HL-60 (cell line): ENCODE data around the gene RBM38.

ENCODE experiments used
- GABPA ChIP-seq: IDR thresholded peaks from 2 replicates; pipeline ENCODE4 v1.6.1; 2012; ENCODE audit warnings: low read depth
- POLR2AphosphoS5 ChIP-seq: IDR thresholded peaks from 2 replicates; pipeline ENCODE4 v1.6.1; 2012; ENCODE audit warnings: low read depth
- SPI1 ChIP-seq: IDR thresholded peaks from 2 replicates; pipeline ENCODE4 v1.6.1; 2012; ENCODE audit warnings: low read depth, mild to moderate bottlenecking, borderline replicate concordance
- TF ChIP-seq, protein P1 (sequence below): IDR thresholded peaks from one replicate; pipeline ENCODE4 v1.5.1; 2011; ENCODE audit warnings: low read length, control low read depth, inconsistent platforms; ENCODE audit not compliant: insufficient read depth
- TF ChIP-seq, protein P2 (sequence below): IDR thresholded peaks from 2 replicates; pipeline ENCODE4 v1.6.1; 2012; ENCODE audit warnings: low read depth; ENCODE audit not compliant: insufficient replicate concordance

DNA sequence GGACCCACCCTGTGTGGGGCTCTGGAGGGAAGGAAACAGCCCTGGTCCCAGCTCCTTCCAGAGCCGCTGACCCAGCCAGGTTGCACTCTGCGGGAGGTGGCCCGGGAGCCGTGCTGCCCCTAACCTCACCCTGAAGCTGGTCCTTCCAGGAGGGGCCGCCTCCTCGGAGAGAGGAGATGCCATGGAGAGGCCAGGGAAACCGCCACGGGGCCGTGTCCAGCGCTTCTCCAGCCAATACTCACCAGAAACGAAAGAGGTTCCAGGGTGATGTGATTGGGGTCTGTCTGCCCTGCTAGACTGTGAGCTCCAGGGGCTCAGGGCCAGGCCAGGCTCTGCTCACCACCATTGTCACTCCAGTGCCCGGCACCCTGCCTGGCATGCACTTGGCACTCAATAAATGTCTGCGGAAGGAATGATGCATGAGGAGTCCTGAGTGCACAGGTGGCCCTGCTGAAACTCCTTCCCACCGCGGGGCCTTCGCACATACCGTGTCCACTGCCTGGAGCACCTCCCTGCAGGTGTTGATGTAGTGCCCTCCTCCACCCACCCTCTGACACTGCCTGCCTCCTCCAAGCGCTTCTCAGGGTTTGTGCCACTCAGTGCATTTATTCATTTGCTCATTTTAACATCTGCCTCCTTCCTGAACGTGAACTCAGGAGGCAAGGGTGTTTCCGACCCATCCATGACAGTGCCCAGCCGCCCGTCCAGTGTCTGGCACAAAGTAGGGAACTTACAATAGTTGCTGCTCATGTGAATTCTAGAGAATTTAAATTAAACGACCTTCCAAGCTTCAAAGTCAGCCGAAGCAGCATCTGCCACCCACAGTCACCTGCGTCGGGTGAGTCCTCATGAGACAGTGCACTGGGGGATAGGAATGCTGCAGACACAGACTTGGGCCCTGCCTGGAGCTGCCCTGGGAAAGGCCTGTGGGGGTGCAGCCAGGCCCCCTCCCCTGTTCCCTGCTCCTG is 30.3 kb downstream of the RBM38 start:
- TF ChIP-seq, protein P1, sequence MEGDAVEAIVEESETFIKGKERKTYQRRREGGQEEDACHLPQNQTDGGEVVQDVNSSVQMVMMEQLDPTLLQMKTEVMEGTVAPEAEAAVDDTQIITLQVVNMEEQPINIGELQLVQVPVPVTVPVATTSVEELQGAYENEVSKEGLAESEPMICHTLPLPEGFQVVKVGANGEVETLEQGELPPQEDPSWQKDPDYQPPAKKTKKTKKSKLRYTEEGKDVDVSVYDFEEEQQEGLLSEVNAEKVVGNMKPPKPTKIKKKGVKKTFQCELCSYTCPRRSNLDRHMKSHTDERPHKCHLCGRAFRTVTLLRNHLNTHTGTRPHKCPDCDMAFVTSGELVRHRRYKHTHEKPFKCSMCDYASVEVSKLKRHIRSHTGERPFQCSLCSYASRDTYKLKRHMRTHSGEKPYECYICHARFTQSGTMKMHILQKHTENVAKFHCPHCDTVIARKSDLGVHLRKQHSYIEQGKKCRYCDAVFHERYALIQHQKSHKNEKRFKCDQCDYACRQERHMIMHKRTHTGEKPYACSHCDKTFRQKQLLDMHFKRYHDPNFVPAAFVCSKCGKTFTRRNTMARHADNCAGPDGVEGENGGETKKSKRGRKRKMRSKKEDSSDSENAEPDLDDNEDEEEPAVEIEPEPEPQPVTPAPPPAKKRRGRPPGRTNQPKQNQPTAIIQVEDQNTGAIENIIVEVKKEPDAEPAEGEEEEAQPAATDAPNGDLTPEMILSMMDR, result no peak
- TF ChIP-seq, protein P2, sequence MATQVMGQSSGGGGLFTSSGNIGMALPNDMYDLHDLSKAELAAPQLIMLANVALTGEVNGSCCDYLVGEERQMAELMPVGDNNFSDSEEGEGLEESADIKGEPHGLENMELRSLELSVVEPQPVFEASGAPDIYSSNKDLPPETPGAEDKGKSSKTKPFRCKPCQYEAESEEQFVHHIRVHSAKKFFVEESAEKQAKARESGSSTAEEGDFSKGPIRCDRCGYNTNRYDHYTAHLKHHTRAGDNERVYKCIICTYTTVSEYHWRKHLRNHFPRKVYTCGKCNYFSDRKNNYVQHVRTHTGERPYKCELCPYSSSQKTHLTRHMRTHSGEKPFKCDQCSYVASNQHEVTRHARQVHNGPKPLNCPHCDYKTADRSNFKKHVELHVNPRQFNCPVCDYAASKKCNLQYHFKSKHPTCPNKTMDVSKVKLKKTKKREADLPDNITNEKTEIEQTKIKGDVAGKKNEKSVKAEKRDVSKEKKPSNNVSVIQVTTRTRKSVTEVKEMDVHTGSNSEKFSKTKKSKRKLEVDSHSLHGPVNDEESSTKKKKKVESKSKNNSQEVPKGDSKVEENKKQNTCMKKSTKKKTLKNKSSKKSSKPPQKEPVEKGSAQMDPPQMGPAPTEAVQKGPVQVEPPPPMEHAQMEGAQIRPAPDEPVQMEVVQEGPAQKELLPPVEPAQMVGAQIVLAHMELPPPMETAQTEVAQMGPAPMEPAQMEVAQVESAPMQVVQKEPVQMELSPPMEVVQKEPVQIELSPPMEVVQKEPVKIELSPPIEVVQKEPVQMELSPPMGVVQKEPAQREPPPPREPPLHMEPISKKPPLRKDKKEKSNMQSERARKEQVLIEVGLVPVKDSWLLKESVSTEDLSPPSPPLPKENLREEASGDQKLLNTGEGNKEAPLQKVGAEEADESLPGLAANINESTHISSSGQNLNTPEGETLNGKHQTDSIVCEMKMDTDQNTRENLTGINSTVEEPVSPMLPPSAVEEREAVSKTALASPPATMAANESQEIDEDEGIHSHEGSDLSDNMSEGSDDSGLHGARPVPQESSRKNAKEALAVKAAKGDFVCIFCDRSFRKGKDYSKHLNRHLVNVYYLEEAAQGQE, result no peak
- TF ChIP-seq POLR2AphosphoS5 (no peak), SPI1 (no peak), GABPA (no peak)
